ENCODE measurements around the gene PDCL3. TPM values are rescaled to one million over a fixed set of nuclear protein-coding genes. Genes with fewer than 3 reads are reported as not detected.

PDCL3 gene
- total RNA-seq: 10 to 100 TPM; 20.7 to 21.4 TPM

DNA sequence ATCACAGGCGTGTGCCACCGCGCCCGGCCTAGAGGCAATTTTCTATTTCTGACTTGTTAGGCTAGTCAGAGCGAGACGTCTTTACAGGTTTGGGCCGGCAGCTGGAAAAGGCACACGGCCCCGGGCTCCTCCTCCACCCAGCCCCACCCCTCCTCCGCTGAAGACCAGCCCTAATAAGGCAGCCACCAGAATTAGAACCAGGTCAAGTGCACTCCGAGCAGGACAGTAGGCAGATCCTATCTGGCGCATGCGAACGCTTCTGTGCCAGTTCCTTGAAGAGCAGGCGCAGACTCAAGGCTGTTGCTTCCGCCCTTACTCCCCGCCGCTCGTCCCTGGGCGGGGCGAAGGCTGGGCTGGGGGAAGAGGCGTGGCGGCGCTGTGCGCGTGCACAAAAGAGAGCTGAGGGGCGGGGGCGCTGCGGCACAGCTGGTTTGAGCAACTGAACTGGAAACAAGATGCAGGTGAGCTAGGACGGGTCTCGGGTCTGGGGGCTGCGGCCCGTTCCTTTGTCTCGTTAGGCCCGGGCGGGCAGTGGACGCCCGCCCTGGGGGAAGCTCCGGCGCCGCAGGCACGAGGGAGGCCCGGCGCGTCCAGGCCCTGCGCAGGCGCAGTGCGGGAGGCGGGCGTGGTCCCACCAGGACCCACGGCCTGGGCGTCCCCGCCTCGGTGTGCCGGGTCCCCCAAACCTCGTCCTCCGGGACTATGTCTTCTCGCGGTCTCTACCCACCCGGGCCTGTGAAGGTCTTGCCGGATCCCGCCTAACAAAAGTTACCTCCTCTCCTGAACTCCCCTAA lies at the start of gene PDCL3:
TSS of gene PDCL3 (plus strand) at position 381 of the 794 bp plus-strand sequence. CDS start at position 456, 75 bp downstream.
- Histone ChIP-seq H3K9ac (ENCODE audit: low read depth in 2 of 2, low read length in 2 of 2) (peak within 1 kb of the TSS; percentile 77 to 89), H3K27me3 (no peaks in the 10 kb centered on the region), H3K4me3 (peak within 1 kb of the TSS; percentile 78), H3K36me3 (no peaks in the 10 kb centered on the region), H3K4me1 (no peaks in the 10 kb centered on the region), H3K9me3 (no peaks in the 10 kb centered on the region), H3K27ac (peak within 1 kb of the TSS; percentile 96)
- intact Hi-C loops (cut with DNase I): no loop called here
- TF ChIP-seq, protein P1, sequence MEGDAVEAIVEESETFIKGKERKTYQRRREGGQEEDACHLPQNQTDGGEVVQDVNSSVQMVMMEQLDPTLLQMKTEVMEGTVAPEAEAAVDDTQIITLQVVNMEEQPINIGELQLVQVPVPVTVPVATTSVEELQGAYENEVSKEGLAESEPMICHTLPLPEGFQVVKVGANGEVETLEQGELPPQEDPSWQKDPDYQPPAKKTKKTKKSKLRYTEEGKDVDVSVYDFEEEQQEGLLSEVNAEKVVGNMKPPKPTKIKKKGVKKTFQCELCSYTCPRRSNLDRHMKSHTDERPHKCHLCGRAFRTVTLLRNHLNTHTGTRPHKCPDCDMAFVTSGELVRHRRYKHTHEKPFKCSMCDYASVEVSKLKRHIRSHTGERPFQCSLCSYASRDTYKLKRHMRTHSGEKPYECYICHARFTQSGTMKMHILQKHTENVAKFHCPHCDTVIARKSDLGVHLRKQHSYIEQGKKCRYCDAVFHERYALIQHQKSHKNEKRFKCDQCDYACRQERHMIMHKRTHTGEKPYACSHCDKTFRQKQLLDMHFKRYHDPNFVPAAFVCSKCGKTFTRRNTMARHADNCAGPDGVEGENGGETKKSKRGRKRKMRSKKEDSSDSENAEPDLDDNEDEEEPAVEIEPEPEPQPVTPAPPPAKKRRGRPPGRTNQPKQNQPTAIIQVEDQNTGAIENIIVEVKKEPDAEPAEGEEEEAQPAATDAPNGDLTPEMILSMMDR (IDR thresholded peaks at IDR 0.05): no peak
- peak; percentile 96 for DNase-seq

DNA sequence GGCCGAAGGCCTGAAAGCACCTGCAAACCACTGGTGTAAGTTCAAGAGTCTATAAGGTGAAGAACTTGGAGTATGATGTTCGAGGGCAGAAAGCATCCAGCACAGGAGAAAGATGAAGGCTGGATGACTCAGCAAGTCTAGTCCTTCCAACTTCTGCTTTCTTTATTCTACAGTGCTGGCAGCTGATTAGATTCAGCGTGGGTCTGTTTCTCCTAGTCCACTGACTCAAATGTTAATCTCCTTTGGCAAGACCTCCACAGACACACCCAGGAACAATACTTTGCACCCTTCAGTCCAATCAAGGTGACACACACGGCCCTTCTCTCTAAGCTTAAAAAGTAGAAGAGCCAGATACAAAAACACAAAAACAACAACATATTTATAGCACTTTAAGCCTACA lies 49.1 kb upstream of the PDCL3 start:
- TF ChIP-seq, protein P1 (IDR thresholded peaks at IDR 0.05): no peak
- DNase-seq: no peak
- Histone ChIP-seq H3K27me3 (no peaks in the 10 kb centered on the region), H3K9ac (ENCODE audit: low read depth in 2 of 2, low read length in 2 of 2) (no peak overlapping the region), H3K36me3 (no peaks in the 10 kb centered on the region), H3K4me3 (no peak overlapping the region), H3K9me3 (no peaks in the 10 kb centered on the region), H3K4me1 (no peaks in the 10 kb centered on the region), H3K27ac (no peak overlapping the region)
- intact Hi-C loops (cut with DNase I): no loop called here

DNA sequence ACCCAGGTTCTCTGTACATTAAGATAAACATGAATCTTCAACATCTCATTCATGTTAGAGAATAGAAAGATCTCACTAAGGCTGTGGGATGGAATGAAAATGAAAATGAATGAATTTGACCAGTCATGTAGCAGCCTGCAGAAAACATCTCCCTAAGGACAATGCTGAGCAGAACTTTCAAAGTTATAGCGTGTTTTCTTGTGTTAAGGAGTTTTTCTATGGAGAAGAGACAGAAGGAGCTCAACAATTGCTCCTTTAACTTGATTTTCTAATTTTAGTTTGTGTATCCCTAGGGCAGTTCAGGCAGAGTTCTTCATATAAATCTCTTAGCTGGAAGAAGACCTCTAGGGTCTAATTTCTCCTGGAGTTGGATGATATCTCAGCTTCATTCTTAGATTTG lies 45.2 kb upstream of the PDCL3 start:
- no peaks in the 10 kb centered on the region for H3K9me3 ChIP-seq
- H3K27ac ChIP-seq: no peak overlapping the region
- TF ChIP-seq, protein P1 (IDR thresholded peaks at IDR 0.05): no peak
- H3K9ac ChIP-seq (ENCODE audit: low read depth in 2 of 2, low read length in 2 of 2): no peak overlapping the region
- no peak for DNase-seq
- H3K27me3 ChIP-seq: no peaks in the 10 kb centered on the region
- H3K36me3 ChIP-seq: no peaks in the 10 kb centered on the region
- H3K4me3 ChIP-seq: no peak overlapping the region
- no peaks in the 10 kb centered on the region for H3K4me1 ChIP-seq
- intact Hi-C loops (cut with DNase I): no loop called here

DNA sequence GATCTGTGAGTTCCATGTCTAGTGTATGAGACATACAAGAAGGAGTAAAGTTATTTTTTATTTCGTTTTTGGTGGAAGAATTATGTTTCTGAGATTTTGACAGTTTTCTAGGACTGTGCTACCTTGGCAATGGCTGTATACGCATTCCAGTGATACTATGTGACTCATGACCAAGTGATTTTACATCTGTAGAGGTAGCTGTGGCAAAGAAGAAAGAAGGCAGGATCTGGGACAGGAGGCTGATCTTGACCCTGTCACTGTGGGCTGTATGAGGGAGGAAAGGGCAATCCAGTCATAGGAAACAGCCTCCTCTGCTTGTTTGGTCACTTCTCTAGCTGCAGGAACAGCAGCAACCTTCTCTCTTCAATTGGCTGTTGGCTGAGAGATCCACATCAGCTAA lies 44.0 kb upstream of the PDCL3 start:
- Histone ChIP-seq H3K9ac (ENCODE audit: low read depth in 2 of 2, low read length in 2 of 2) (no peak overlapping the region), H3K4me1 (no peaks in the 10 kb centered on the region), H3K27me3 (no peaks in the 10 kb centered on the region), H3K9me3 (no peaks in the 10 kb centered on the region), H3K27ac (no peak overlapping the region), H3K4me3 (no peak overlapping the region), H3K36me3 (no peaks in the 10 kb centered on the region)
- intact Hi-C loops (cut with DNase I): no loop called here
- no peak for DNase-seq
- TF ChIP-seq, protein P1 (IDR thresholded peaks at IDR 0.05): no peak

DNA sequence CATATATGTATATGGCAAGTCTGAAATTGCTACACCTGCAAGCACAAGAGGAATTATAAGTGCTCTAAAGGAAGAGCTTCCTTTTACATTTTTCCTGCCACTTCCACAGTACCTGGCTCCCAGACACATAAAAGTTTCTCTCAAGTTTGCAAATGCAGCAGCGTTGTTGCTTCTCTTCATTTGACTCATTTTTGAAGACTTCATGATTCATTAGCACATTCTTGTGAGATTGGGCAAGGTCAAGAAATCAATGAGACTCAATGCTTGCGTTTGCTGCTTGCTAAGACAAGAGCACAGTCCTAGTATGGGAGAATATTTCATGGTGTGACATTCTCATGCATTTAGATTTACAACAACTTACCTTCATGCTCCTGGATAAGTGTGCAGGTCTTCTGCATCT lies 42.6 kb upstream of the PDCL3 start:
- TF ChIP-seq, protein P1 (IDR thresholded peaks at IDR 0.05): no peak
- Histone ChIP-seq H3K9me3 (no peaks in the 10 kb centered on the region), H3K9ac (ENCODE audit: low read depth in 2 of 2, low read length in 2 of 2) (no peak overlapping the region), H3K36me3 (no peaks in the 10 kb centered on the region), H3K27me3 (no peaks in the 10 kb centered on the region), H3K27ac (no peak overlapping the region), H3K4me3 (no peak overlapping the region), H3K4me1 (no peaks in the 10 kb centered on the region)
- intact Hi-C loops (cut with DNase I): no loop called here
- no peak for DNase-seq
